IMR-90 (cell line): Measurements from ENCODE around the gene ZNF718. TPM values are rescaled to one million over a fixed set of nuclear protein-coding genes. Genes with fewer than 3 reads are reported as not detected.

ENCODE experiments used
- ATAC-seq: fragments of 200-7000 bp; cut with Tn5 transposase; 2 replicates; pipeline ENCODE4 v1.9.1; 2020; ENCODE audit warnings: low read depth, mild to moderate bottlenecking, moderate library complexity
- BruUV-seq: library from RNA; stranded (reverse); fragments of 400-500 nt; replicated peaks from 2 replicates; lab custom pipeline; 2021; lab: Mats Ljungman, UMichigan
- CTCF ChIA-PET: fragments of 300-600 bp; formaldehyde crosslinking; extraction: SDS; loops from one replicate; lab custom pipeline; 2021; ENCODE audit warnings: antibody characterized with exemption; lab: Yijun Ruan, JAX
- POLR2A ChIA-PET: fragments of 300-600 bp; sonication (Branson Sonifier 250); formaldehyde crosslinking; loops from one replicate; lab custom pipeline; 2022; ENCODE audit warnings: antibody characterized with exemption; ENCODE audit not compliant: unreplicated experiment; lab: Charles Lee
- DNase-seq: peaks from one replicate; pipeline ENCODE4 v3.0.0; 2013
- H2AFZ ChIP-seq: replicated peaks from 2 replicates; pipeline ENCODE3; 2013; ENCODE audit warnings: low read length, mild to moderate bottlenecking; ENCODE audit not compliant: poor library complexity
- H2AK5ac ChIP-seq: 2 replicates; pipeline ENCODE4 v1.6.1; 2013; ENCODE audit warnings: low read depth, low read length, inconsistent platforms
- H2AK9ac ChIP-seq: replicated peaks from 2 replicates; pipeline ENCODE3; 2013; ENCODE audit warnings: mild to moderate bottlenecking, low read depth, low read length, moderate library complexity; ENCODE audit not compliant: poor library complexity
- H2BK120ac ChIP-seq: 2 replicates; pipeline ENCODE4 v1.6.1; 2013; ENCODE audit warnings: low read depth, low read length, inconsistent platforms
- H2BK15ac ChIP-seq: 3 replicates; pipeline ENCODE4 v1.6.1; 2013; ENCODE audit warnings: low read depth, low read length, inconsistent platforms
- H2BK20ac ChIP-seq: 2 replicates; pipeline ENCODE4 v1.6.1; 2013; ENCODE audit warnings: low read depth, mild to moderate bottlenecking, inconsistent platforms, low read length, moderate library complexity
- H2BK5ac ChIP-seq: 2 replicates; pipeline ENCODE4 v1.6.1; 2013; ENCODE audit warnings: mild to moderate bottlenecking, low read depth, low read length, inconsistent platforms; ENCODE audit not compliant: poor library complexity, severe bottlenecking
- H3K14ac ChIP-seq: replicated peaks from 2 replicates; pipeline ENCODE4 v1.6.1; 2013; ENCODE audit warnings: low read depth, low read length, inconsistent platforms
- H3K18ac ChIP-seq: 2 replicates; pipeline ENCODE4 v1.6.1; 2013; ENCODE audit warnings: low read depth, low read length, control low read depth
- H3K23ac ChIP-seq: 2 replicates; pipeline ENCODE4 v1.6.1; 2013; ENCODE audit warnings: low read depth, low read length, inconsistent platforms
- H3K27ac ChIP-seq: 2 replicates; pipeline ENCODE4 v1.5.1; 2013; ENCODE audit warnings: mild to moderate bottlenecking, control low read depth, low read length; ENCODE audit not compliant: insufficient read depth
- H3K27me3 ChIP-seq: 2 replicates; pipeline ENCODE4 v1.6.1; 2013; ENCODE audit warnings: low read length; ENCODE audit not compliant: control insufficient read depth, insufficient read depth
- H3K36me3 ChIP-seq: 2 replicates; pipeline ENCODE4 v1.6.1; 2013; ENCODE audit warnings: low read length, mixed read lengths; ENCODE audit not compliant: control insufficient read depth, insufficient read depth
- H3K4ac ChIP-seq: 2 replicates; pipeline ENCODE4 v1.6.1; 2013; ENCODE audit warnings: low read depth, low read length, inconsistent platforms
- H3K4me1 ChIP-seq: 2 replicates; pipeline ENCODE4 v1.6.1; 2013; ENCODE audit warnings: low read length, mixed read lengths; ENCODE audit not compliant: control insufficient read depth, insufficient read depth
- H3K4me2 ChIP-seq: 2 replicates; pipeline ENCODE4 v1.6.1; 2013; ENCODE audit warnings: low read depth, mild to moderate bottlenecking, control low read depth, low read length, moderate library complexity
- H3K4me3 ChIP-seq: 2 replicates; pipeline ENCODE4 v1.5.1; 2013; ENCODE audit warnings: low read depth, mild to moderate bottlenecking, control low read depth, low read length, moderate library complexity; ENCODE audit not compliant: insufficient read depth
- H3K56ac ChIP-seq: 2 replicates; pipeline ENCODE4 v1.6.1; 2013; ENCODE audit warnings: low read length, inconsistent platforms; ENCODE audit not compliant: insufficient read depth; ENCODE audit errors: extremely low read depth
- H3K79me1 ChIP-seq, 2 experiments: 2 replicates each; pipeline ENCODE4 v1.6.1; 2013; ENCODE audit warnings: low read length in 2 of 2, inconsistent platforms in 1 of 2, low read depth in 1 of 2
- H3K9ac ChIP-seq: 2 replicates; pipeline ENCODE4 v1.6.1; 2013; ENCODE audit warnings: low read depth, low read length, control low read depth
- H3K9me1 ChIP-seq: 2 replicates; pipeline ENCODE4 v1.6.1; 2013; ENCODE audit warnings: low read length, inconsistent platforms; ENCODE audit not compliant: insufficient read depth
- H3K9me3 ChIP-seq: 2 replicates; pipeline ENCODE4 v1.6.1; 2013; ENCODE audit warnings: low read length; ENCODE audit not compliant: control insufficient read depth, insufficient read depth
- H4K20me1 ChIP-seq: 2 replicates; pipeline ENCODE4 v1.6.1; 2013; ENCODE audit warnings: low read length, inconsistent platforms; ENCODE audit not compliant: insufficient read depth
- H4K5ac ChIP-seq: 2 replicates; pipeline ENCODE4 v1.6.1; 2013; ENCODE audit warnings: mild to moderate bottlenecking, low read depth, low read length, control low read depth
- H4K8ac ChIP-seq, 2 experiments: 2 replicates each; pipeline ENCODE4 v1.6.1; 2013; ENCODE audit warnings: low read depth in 2 of 2, low read length in 2 of 2, control low read depth in 1 of 2, inconsistent platforms in 1 of 2
- H4K91ac ChIP-seq: 2 replicates; pipeline ENCODE4 v1.6.1; 2013; ENCODE audit warnings: low read depth, low read length, inconsistent platforms; ENCODE audit not compliant: insufficient read depth
- BHLHE40 ChIP-seq: fragments of 150-350 bp; IDR thresholded peaks from 2 replicates; pipeline ENCODE4 v1.6.1; 2016; ENCODE audit warnings: mild to moderate bottlenecking, low read depth, low read length
- CEBPB ChIP-seq: IDR thresholded peaks from 2 replicates; pipeline ENCODE4 v1.6.1; 2012; ENCODE audit warnings: low read depth, low read length, improper control_type of control experiment
- CHD1 ChIP-seq: IDR thresholded peaks from 2 replicates; pipeline ENCODE4 v1.6.1; 2012; ENCODE audit warnings: low read depth, low read length, improper control_type of control experiment
- CTCF ChIP-seq: conservative IDR thresholded peaks from 2 replicates; pipeline ENCODE4 v1.5.1; 2012; ENCODE audit warnings: mild to moderate bottlenecking, low read depth, low read length, improper control_type of control experiment
- ELK1 ChIP-seq: fragments of 150-350 bp; IDR thresholded peaks from 2 replicates; pipeline ENCODE4 v1.6.1; 2016; ENCODE audit warnings: low read depth, mild to moderate bottlenecking, low read length, moderate library complexity, borderline replicate concordance
- FOS ChIP-seq: fragments of 150-350 bp; IDR thresholded peaks from 2 replicates; pipeline ENCODE4 v1.6.1; 2016; ENCODE audit warnings: low read depth, low read length
- MAFK ChIP-seq: IDR thresholded peaks from 2 replicates; pipeline ENCODE4 v1.6.1; 2012; ENCODE audit warnings: low read depth, low read length, improper control_type of control experiment
- MAZ ChIP-seq: IDR thresholded peaks from 2 replicates; pipeline ENCODE4 v1.6.1; 2012; ENCODE audit warnings: low read depth, mild to moderate bottlenecking, low read length, improper control_type of control experiment, moderate library complexity, borderline replicate concordance
- MXI1 ChIP-seq: IDR thresholded peaks from 2 replicates; pipeline ENCODE4 v1.6.1; 2012; ENCODE audit warnings: low read depth, mild to moderate bottlenecking, low read length, moderate library complexity, borderline replicate concordance
- NFE2L2 ChIP-seq: fragments of 150-350 bp; IDR thresholded peaks from 2 replicates; pipeline ENCODE4 v1.6.1; 2016; ENCODE audit warnings: low read depth, mild to moderate bottlenecking, low read length
- POLR2A ChIP-seq: IDR thresholded peaks from 2 replicates; pipeline ENCODE4 v1.6.1; 2012; ENCODE audit warnings: mild to moderate bottlenecking, low read depth, low read length
- RAD21 ChIP-seq: IDR thresholded peaks from 2 replicates; pipeline ENCODE4 v1.6.1; 2012; ENCODE audit warnings: low read length, improper control_type of control experiment
- RCOR1 ChIP-seq: IDR thresholded peaks from 2 replicates; pipeline ENCODE4 v1.6.1; 2012; ENCODE audit warnings: mild to moderate bottlenecking, low read length, improper control_type of control experiment; ENCODE audit not compliant: insufficient replicate concordance
- RFX5 ChIP-seq: IDR thresholded peaks from 2 replicates; pipeline ENCODE4 v1.8.0; 2012; ENCODE audit warnings: low read depth, mild to moderate bottlenecking, low read length, moderate library complexity
- SMC3 ChIP-seq: fragments of 150-350 bp; IDR thresholded peaks from 2 replicates; pipeline ENCODE4 v1.6.1; 2016; ENCODE audit warnings: low read depth, mild to moderate bottlenecking, antibody characterized with exemption, low read length, moderate library complexity
- USF2 ChIP-seq: fragments of 150-350 bp; IDR thresholded peaks from 2 replicates; pipeline ENCODE4 v1.6.1; 2017; ENCODE audit warnings: mild to moderate bottlenecking, antibody characterized with exemption, low read length, low read depth
- WGBS, 2 experiments: methylation state at CpG; one replicate each; pipeline versions ENCODE4 v1.1.5 to v1.1.7; 2013; ENCODE audit warnings: missing lambda C conversion rate in 2 of 2; ENCODE audit not compliant: insufficient read length in 1 of 2; ENCODE audit errors: extremely low coverage in 2 of 2; 5-methylcytosine and 5-hydroxymethylcytosine counted together
- dilution Hi-C: fragments of 300-500 bp; cut with HindIII; formaldehyde crosslinking; loops from one replicate; pipeline ENCODE4 v1.14.3; 2018; ENCODE audit warnings: low sequenced_read_pairs; ENCODE audit not compliant: unreplicated experiment
- in situ Hi-C: fragments of 300-500 bp; cut with MboI; formaldehyde crosslinking; loops from 3 replicates; pipeline ENCODE4 v1.14.3; 2019; ENCODE audit warnings: low sequenced_read_pairs, inconsistent platforms, mixed read lengths
- intact Hi-C: fragments of 100-400 bp; cut with micrococcal nuclease; formaldehyde crosslinking; loops from 2 replicates; pipeline ENCODE4 v1.10.0; 2022
- polyA plus RNA-seq, 3 experiments: library from polyadenylated mRNA; depleted of rRNA; stranded (reverse); fragments of >200 nt; gene quantifications; 2 replicates each; pipeline ENCODE4 v1.2.3, GENCODE V29; 2012; ENCODE audit warnings: low replicate concordance in 1 of 3
- total RNA-seq: library from RNA; depleted of rRNA; stranded (reverse); fragments of >200 nt; gene quantifications from 2 replicates; pipeline ENCODE4 v1.2.3, GENCODE V29; 2012

ZNF718 gene
- total and polyA plus RNA-seq, 2 of the 4 experiments (the other 2 are of a cell fraction), result 1.1 to 1.8 TPM

- Histone ChIP-seq H2BK5ac (no peak overlapping the region), H3K4me2 (no peak overlapping the region), H3K27ac (no peak overlapping the region), H2AK5ac (no peak overlapping the region), H3K79me1 (no peaks in the 10 kb centered on the region), H3K9me1 (no peaks in the 10 kb centered on the region), H3K9me3 (peaks cover 52% of the 10 kb centered on the region), H2BK15ac (no peak overlapping the region), H3K9ac (no peak overlapping the region), H4K20me1 (no peaks in the 10 kb centered on the region), H3K23ac (no peak overlapping the region), H3K36me3 (no peaks in the 10 kb centered on the region), H2BK20ac (no peak overlapping the region), H3K56ac (no peak overlapping the region), H2AFZ (no peak overlapping the region), H4K8ac (no peak overlapping the region), H3K18ac (no peak overlapping the region), H3K4me1 (no peaks in the 10 kb centered on the region), H4K91ac (no peak overlapping the region), H2BK120ac (no peak overlapping the region), H3K27me3 (no peaks in the 10 kb centered on the region), H3K14ac (no peak overlapping the region), H3K4me3 (no peak overlapping the region), H2AK9ac (no peak overlapping the region), H3K4ac (no peak overlapping the region), H4K5ac (no peak overlapping the region)
- no CpG with 5 or more reads among the region's 1 CpG for WGBS, 2 experiments
- BruUV-seq, result no TSS peak
- intact Hi-C loops, result no loop called here
- in situ Hi-C loops, result no loop called here
- dilution Hi-C loops, result no loop called here
- DNase-seq (no peak), ATAC-seq (no peak)
- ChIA-PET POLR2A (no interaction called here), CTCF (no interaction called here)
- TF ChIP-seq RFX5 (no peak), ELK1 (no peak), MAZ (no peak), RCOR1 (no peak), CEBPB (no peak), CHD1 (no peak), MAFK (no peak), RAD21 (no peak), BHLHE40 (no peak), NFE2L2 (no peak), SMC3 (no peak), CTCF (no peak), FOS (no peak), POLR2A (no peak), MXI1 (no peak), USF2 (no peak)
Measured at GRCh38 chr4:98386-98785, 25.9 kb upstream of the ZNF718 start.
